CD14-positive monocyte (primary cell): ENCODE measurements around the gene NRF1. TPM values are rescaled to one million over a fixed set of nuclear protein-coding genes. Genes with fewer than 3 reads are reported as not detected.

Experiments used
- DNase-seq, 3 donors: peaks; one replicate each; pipeline ENCODE4 v3.0.0-alpha.2; 2011 to 2022
- H2AFZ ChIP-seq: 2 replicates; pipeline ENCODE4 v1.6.0; 2012; ENCODE audit warnings: mild to moderate bottlenecking, low read depth, low read length, inconsistent platforms; ENCODE audit not compliant: insufficient read depth, poor library complexity, severe bottlenecking
- H3K27ac ChIP-seq, 2 donors: 1 replicate in 1 of 2; 2 replicates in 1 of 2; pipeline ENCODE4 v1.5.1; 2012 to 2013; ENCODE audit warnings: low read length in 2 of 2, control low read depth in 1 of 2, inconsistent platforms in 1 of 2, low read depth in 1 of 2, mild to moderate bottlenecking in 1 of 2
- H3K27me3 ChIP-seq, 2 donors: one replicate each; pipeline versions ENCODE4 v1.6.0 to v1.6.1; 2011 to 2013; ENCODE audit warnings: low read length in 2 of 2; ENCODE audit not compliant: control insufficient read depth in 2 of 2, insufficient read depth in 2 of 2
- H3K36me3 ChIP-seq, 2 donors: replicated peaks in 1 of 2; 1 replicate in 1 of 2; 2 replicates in 1 of 2; pipeline versions ENCODE4 v1.5.1 to v1.6.1; 2012 to 2013; ENCODE audit warnings: low read length in 2 of 2, control low read depth in 1 of 2, inconsistent platforms in 1 of 2, mild to moderate bottlenecking in 1 of 2; ENCODE audit not compliant: insufficient read depth in 2 of 2, control insufficient read depth in 1 of 2
- H3K4me1 ChIP-seq, 2 donors: 1 replicate in 1 of 2; 2 replicates in 1 of 2; pipeline versions ENCODE4 v1.5.1 to v1.6.1; 2012 to 2013; ENCODE audit warnings: low read length in 2 of 2, control low read depth in 1 of 2, inconsistent platforms in 1 of 2, mild to moderate bottlenecking in 1 of 2, moderate library complexity in 1 of 2; ENCODE audit not compliant: insufficient read depth in 2 of 2, control insufficient read depth in 1 of 2
- H3K4me2 ChIP-seq: replicated peaks from 2 replicates; pipeline ENCODE3; 2012; ENCODE audit warnings: low read length, moderate library complexity, mild to moderate bottlenecking; ENCODE audit not compliant: poor library complexity, severe bottlenecking; ENCODE audit errors: extremely low read depth
- H3K4me3 ChIP-seq, 3 experiments: fragments of 200-600 bp in 1 of 3; sonication (generic) in 1 of 3; replicated peaks in 1 of 3; 1 replicate in 2 of 3; 2 replicates in 1 of 3; pipeline ENCODE4 v1.5.1; 2011 to 2013; ENCODE audit warnings: low read length in 3 of 3, mild to moderate bottlenecking in 3 of 3, control low read depth in 2 of 3, low read depth in 2 of 3, inconsistent platforms in 1 of 3, moderate library complexity in 1 of 3
- H3K79me2 ChIP-seq: 2 replicates; pipeline ENCODE4 v1.6.0; 2012; ENCODE audit warnings: mild to moderate bottlenecking, control low read depth, inconsistent platforms, low read length, moderate library complexity; ENCODE audit not compliant: insufficient read depth
- H3K9ac ChIP-seq: 2 replicates; pipeline ENCODE4 v1.6.0; 2017; ENCODE audit warnings: low read length, mild to moderate bottlenecking; ENCODE audit not compliant: insufficient read depth, poor library complexity, severe bottlenecking
- H3K9me3 ChIP-seq, 2 donors: replicated peaks in 1 of 2; 1 replicate in 1 of 2; 2 replicates in 1 of 2; pipeline versions ENCODE4 v1.5.1 to v1.6.1; 2012 to 2013; ENCODE audit warnings: low read length in 2 of 2, control low read depth in 1 of 2; ENCODE audit not compliant: control insufficient read depth in 1 of 2, insufficient read depth in 1 of 2
- H4K20me1 ChIP-seq: 2 replicates; pipeline ENCODE4 v1.6.0; 2012; ENCODE audit warnings: mild to moderate bottlenecking, low read length, control low read depth, moderate library complexity; ENCODE audit not compliant: insufficient read depth
- H3K27ac Mint-ChIP-seq, 7 donors: one replicate each; pipeline ENCODE4 v1.8.0; 2020; ENCODE audit warnings: mild to moderate bottlenecking in 7 of 7, mixed read lengths in 7 of 7, moderate library complexity in 6 of 7, inconsistent platforms in 2 of 7
- H3K27me3 Mint-ChIP-seq, 3 donors: one replicate each; pipeline ENCODE4 v1.8.0; 2021 to 2022; ENCODE audit warnings: low read depth in 3 of 3, mild to moderate bottlenecking in 3 of 3, mixed read lengths in 3 of 3, moderate library complexity in 3 of 3, inconsistent platforms in 1 of 3
- H3K36me3 Mint-ChIP-seq, 2 donors: one replicate each; pipeline ENCODE4 v1.8.0; 2020; ENCODE audit warnings: mixed read lengths in 2 of 2, inconsistent platforms in 1 of 2, mild to moderate bottlenecking in 1 of 2
- H3K4me1 Mint-ChIP-seq: one replicate; pipeline ENCODE4 v1.8.0; 2020; ENCODE audit warnings: mild to moderate bottlenecking, mixed read lengths
- H3K4me3 Mint-ChIP-seq, 2 donors: one replicate each; pipeline ENCODE4 v1.8.0; 2020; ENCODE audit warnings: mild to moderate bottlenecking in 2 of 2, mixed read lengths in 2 of 2, moderate library complexity in 1 of 2
- H3K9me3 Mint-ChIP-seq, 7 donors: one replicate each; pipeline ENCODE4 v1.8.0; 2020 to 2022; ENCODE audit warnings: mixed read lengths in 7 of 7, mild to moderate bottlenecking in 6 of 7, moderate library complexity in 6 of 7, inconsistent platforms in 2 of 7
- WGBS: methylation state at CpG from one replicate; pipeline ENCODE4 v1.1.5; 2013; ENCODE audit warnings: missing lambda C conversion rate; ENCODE audit not compliant: insufficient coverage; 5-methylcytosine and 5-hydroxymethylcytosine counted together
- intact Hi-C, 2 donors: fragments of 100-400 bp; cut with micrococcal nuclease; formaldehyde crosslinking; loops; one replicate each; pipeline versions ENCODE4 v1.15.0 to v1.15.1; 2023
- polyA plus RNA-seq, 3 donors: library from polyadenylated mRNA; depleted of rRNA in 1 of 3; unstranded in 2 of 3; stranded (reverse) in 1 of 3; fragments of 300-500 nt in 2 of 3; fragments of >200 nt in 1 of 3; fragmentation: Illumina TruSeq in 2 of 3; gene quantifications; 1 replicate in 2 of 3; 2 replicates in 1 of 3; pipeline ENCODE4 v1.2.3, GENCODE V29; 2012 to 2021
- TF ChIP-seq, protein P1 (sequence below): fragments of 200-600 bp; IDR thresholded peaks from one replicate; pipeline ENCODE4 v1.8.0; 2022; ENCODE audit warnings: antibody characterized with exemption, mild to moderate bottlenecking

Gene NRF1
- polyA plus RNA-seq, 3 donors: 5.1 to 14.0 (median 7.7) TPM

DNA sequence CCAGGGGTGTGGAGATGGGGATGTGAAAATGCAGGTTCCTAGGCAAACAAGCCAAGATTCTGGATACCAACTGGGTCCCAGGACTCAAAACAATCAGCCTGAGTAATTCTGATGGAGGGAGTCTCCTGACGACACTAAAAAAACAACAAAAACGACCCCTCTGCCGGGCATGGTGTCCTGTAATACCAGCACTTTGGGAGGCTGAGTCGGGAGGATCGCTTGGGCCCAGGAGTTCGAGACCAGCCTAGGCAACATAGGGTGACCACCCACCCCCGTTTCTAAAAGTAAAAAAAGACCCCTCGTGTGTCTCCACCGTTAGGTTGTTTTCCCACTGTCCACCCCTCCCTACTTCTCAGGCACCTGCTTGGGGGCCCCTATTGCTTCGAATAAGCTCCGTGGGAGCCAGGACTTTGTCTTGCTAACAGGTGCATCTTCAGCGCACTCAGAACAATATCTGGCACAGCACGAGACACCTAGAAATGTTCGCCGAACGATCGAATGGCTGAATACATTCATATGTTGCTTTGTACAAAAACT, 743 bp upstream of the NRF1 start:
- peak overlapping the region; percentile 97 for H3K9ac ChIP-seq
- peaks cover 63 to 84% of the 10 kb centered on the region in 2 donors for H3K4me1 ChIP-seq
- H3K27ac Mint-ChIP-seq: peak overlapping the region; percentile 92 to 98 (median 95)
- H3K4me1 Mint-ChIP-seq: peaks cover 71% of the 10 kb centered on the region
- TF ChIP-seq, protein P1, sequence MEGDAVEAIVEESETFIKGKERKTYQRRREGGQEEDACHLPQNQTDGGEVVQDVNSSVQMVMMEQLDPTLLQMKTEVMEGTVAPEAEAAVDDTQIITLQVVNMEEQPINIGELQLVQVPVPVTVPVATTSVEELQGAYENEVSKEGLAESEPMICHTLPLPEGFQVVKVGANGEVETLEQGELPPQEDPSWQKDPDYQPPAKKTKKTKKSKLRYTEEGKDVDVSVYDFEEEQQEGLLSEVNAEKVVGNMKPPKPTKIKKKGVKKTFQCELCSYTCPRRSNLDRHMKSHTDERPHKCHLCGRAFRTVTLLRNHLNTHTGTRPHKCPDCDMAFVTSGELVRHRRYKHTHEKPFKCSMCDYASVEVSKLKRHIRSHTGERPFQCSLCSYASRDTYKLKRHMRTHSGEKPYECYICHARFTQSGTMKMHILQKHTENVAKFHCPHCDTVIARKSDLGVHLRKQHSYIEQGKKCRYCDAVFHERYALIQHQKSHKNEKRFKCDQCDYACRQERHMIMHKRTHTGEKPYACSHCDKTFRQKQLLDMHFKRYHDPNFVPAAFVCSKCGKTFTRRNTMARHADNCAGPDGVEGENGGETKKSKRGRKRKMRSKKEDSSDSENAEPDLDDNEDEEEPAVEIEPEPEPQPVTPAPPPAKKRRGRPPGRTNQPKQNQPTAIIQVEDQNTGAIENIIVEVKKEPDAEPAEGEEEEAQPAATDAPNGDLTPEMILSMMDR: no peak
- 16% methylated on average over 14 of the region's 17 CpGs for whole genome bisulfite sequencing
- H3K4me2 ChIP-seq: peak overlapping the region; percentile 92
- no peak for DNase-seq
- H3K4me3 Mint-ChIP-seq: peak overlapping the region; percentile 86 to 94
- H3K79me2 ChIP-seq: peaks cover 66% of the 10 kb centered on the region
- no peaks in the 10 kb centered on the region for H3K27me3 ChIP-seq
- H4K20me1 ChIP-seq: peaks cover 55% of the 10 kb centered on the region
- peak overlapping the region; percentile 92 for H2AFZ ChIP-seq
- no peaks in the 10 kb centered on the region for H3K9me3 Mint-ChIP-seq
- intact Hi-C loops: loop anchor here in 1 of 2 donors (10.0 kb wide), 1 partner anchor 106 kb away; the partner anchor contains the start of gene SMKR1
- no peaks in the 10 kb centered on the region for H3K9me3 ChIP-seq
- H3K27me3 Mint-ChIP-seq: peaks cover 0 to 2% (median 0%) of the 10 kb centered on the region in 3 donors
- H3K36me3 Mint-ChIP-seq: peaks cover 13 to 14% of the 10 kb centered on the region in 2 donors
- H3K27ac ChIP-seq: peak overlapping the region; percentile 92 to 99
- peaks cover 0 to 9% of the 10 kb centered on the region in 2 donors for H3K36me3 ChIP-seq
- peak overlapping the region; percentile 61 to 93 (median 91) for H3K4me3 ChIP-seq

DNA sequence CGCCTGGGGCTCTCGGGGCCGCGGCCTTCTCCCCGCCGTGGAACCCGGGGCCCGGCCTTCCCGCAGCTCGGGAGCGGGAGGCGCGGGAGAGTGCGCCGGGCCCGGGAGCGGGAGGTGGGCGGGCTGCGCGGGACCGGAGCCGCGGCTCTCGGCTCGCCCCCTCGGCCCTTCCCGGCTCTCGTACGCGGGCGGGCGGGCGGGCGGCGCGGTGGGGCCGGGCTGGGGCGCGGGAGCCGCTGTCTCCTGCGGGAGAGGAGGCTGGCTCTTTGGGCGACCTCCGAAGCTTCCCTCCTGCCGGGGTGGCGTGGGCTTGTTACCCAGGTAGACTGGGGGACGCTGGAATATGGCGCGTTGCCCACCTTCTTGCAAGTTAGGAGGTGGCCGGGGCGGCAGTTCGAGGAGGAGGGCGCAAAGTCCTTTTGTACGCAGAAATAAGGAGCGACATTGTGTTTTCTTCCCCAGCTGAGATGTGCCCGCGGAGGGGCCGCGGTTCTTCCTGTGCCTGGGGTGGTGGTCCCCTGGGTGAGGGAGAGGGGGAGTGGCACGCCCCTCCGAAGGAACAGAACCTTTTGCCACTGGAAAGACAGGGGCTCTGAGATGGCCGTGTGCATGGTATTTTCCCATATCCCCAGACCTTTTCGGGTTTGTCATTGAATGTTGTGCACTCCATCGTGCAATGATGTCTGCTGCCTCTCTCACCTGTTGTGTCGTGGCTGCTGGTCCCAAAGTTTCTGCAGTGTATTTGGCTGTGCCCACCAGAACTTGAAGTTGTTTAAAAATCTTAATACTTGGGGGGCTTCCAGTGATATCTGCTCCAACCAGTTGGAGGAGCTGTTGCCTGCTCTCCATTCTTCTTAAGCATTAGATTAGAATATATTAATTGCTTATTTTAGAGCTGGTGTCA, 844 bp downstream of the NRF1 start:
- WGBS: under 1% methylated on average over 51 of the region's 64 CpGs
- peaks cover 68% of the 10 kb centered on the region for H3K4me1 Mint-ChIP-seq
- Histone ChIP-seq H3K9me3 (no peaks in the 10 kb centered on the region), H4K20me1 (peaks cover 57% of the 10 kb centered on the region), H3K4me3 (peak overlapping the region; percentile 91 to 94 (median 93)), H3K79me2 (peaks cover 80% of the 10 kb centered on the region), H3K27me3 (no peaks in the 10 kb centered on the region), H3K4me2 (peak overlapping the region; percentile 92), H3K36me3 (peaks cover 0 to 9% of the 10 kb centered on the region in 2 donors), H3K27ac (peak overlapping the region; percentile 92 to 99), H3K4me1 (peaks cover 63 to 83% of the 10 kb centered on the region in 2 donors), H3K9ac (peak overlapping the region; percentile 97), H2AFZ (peak overlapping the region; percentile 72)
- no peaks in the 10 kb centered on the region for H3K9me3 Mint-ChIP-seq
- peak in 1 of 3 donors; percentile 13 for DNase-seq
- H3K27ac Mint-ChIP-seq: peak overlapping the region; percentile 70 to 92 (median 88)
- H3K27me3 Mint-ChIP-seq: peaks cover 0 to 2% (median 0%) of the 10 kb centered on the region in 3 donors
- intact Hi-C loops: loop anchor here in 1 of 2 donors (10.0 kb wide), 1 partner anchor 108 kb away; the partner anchor contains the start of gene SMKR1
- peak overlapping the region; percentile 90 for H3K4me3 Mint-ChIP-seq
- TF ChIP-seq, protein P1: peak; percentile 66
- peaks cover 8 to 11% of the 10 kb centered on the region in 2 donors for H3K36me3 Mint-ChIP-seq
